ENCODE data around the gene ABHD8.

- TF ChIP-seq CTCF (IDR thresholded peaks at IDR 0.05; ENCODE audit: insufficient read depth, low read depth, low read length) (no peak), EZH2 (IDR thresholded peaks at IDR 0.05; ENCODE audit: insufficient read depth, low read length) (no peak)
Observed at GRCh38 chr19:17338433-17339078, 35.3 kb upstream of the ABHD8 start.

All from astrocyte (in vitro differentiated cells and primary cell).